Astrocyte (in vitro differentiated cells and primary cell): ENCODE measurements around the gene TACR2. TPM values are rescaled to one million over a fixed set of nuclear protein-coding genes. Genes with fewer than 3 reads are reported as not detected.

Source experiments
- DNase-seq: peaks from one replicate; pipeline ENCODE4 v3.0.0-alpha.2; 2010; ENCODE audit warnings: low read depth
- FAIRE-seq: peaks from 2 replicates; lab custom pipeline; 2011; peaks lifted over from hg19 to GRCh38; lab: Jason Lieb, UNC
- H2AFZ ChIP-seq: 2 replicates; pipeline ENCODE4 v1.6.0; 2012; ENCODE audit warnings: low read depth, low read length, inconsistent platforms
- H3K27ac ChIP-seq: 2 replicates; pipeline ENCODE4 v1.5.1; 2011; ENCODE audit warnings: low read depth, low read length, inconsistent platforms
- H3K27me3 ChIP-seq: 2 replicates; pipeline ENCODE4 v1.6.0; 2011; ENCODE audit warnings: low read length, inconsistent platforms; ENCODE audit not compliant: insufficient read depth
- H3K36me3 ChIP-seq: 2 replicates; pipeline ENCODE4 v1.5.1; 2011; ENCODE audit warnings: low read length, inconsistent platforms; ENCODE audit not compliant: insufficient read depth
- H3K4me1 ChIP-seq: 2 replicates; pipeline ENCODE4 v1.5.1; 2011; ENCODE audit warnings: low read length, inconsistent platforms; ENCODE audit not compliant: insufficient read depth
- H3K4me2 ChIP-seq: 2 replicates; pipeline ENCODE4 v1.6.0; 2012; ENCODE audit warnings: low read length, inconsistent platforms
- H3K4me3 ChIP-seq: 2 replicates; pipeline ENCODE4 v1.5.1; 2011; ENCODE audit warnings: low read depth, mild to moderate bottlenecking, low read length, inconsistent platforms; ENCODE audit not compliant: insufficient read depth
- H3K79me2 ChIP-seq: 2 replicates; pipeline ENCODE4 v1.6.0; 2012; ENCODE audit warnings: mild to moderate bottlenecking, low read length, inconsistent platforms; ENCODE audit not compliant: insufficient read depth
- H3K9ac ChIP-seq: 2 replicates; pipeline ENCODE4 v1.6.0; 2012; ENCODE audit warnings: mild to moderate bottlenecking, low read length, inconsistent platforms
- H3K9me3 ChIP-seq: 2 replicates; pipeline ENCODE4 v1.5.1; 2012; ENCODE audit warnings: low read depth, mild to moderate bottlenecking, low read length, inconsistent platforms; ENCODE audit not compliant: insufficient read depth
- H4K20me1 ChIP-seq: 2 replicates; pipeline ENCODE4 v1.6.0; 2012; ENCODE audit warnings: low read length, inconsistent platforms; ENCODE audit not compliant: insufficient read depth
- H3K27ac Mint-ChIP-seq: one replicate; pipeline ENCODE4 v1.8.0; 2021; ENCODE audit warnings: mild to moderate bottlenecking, mixed read lengths; ENCODE audit not compliant: unreplicated experiment
- H3K27me3 Mint-ChIP-seq: one replicate; pipeline ENCODE4 v1.8.0; 2021; ENCODE audit warnings: low read depth, mixed read lengths; ENCODE audit not compliant: unreplicated experiment
- H3K36me3 Mint-ChIP-seq: one replicate; pipeline ENCODE4 v1.8.0; 2021; ENCODE audit warnings: low read depth, mixed read lengths; ENCODE audit not compliant: unreplicated experiment
- H3K4me1 Mint-ChIP-seq: one replicate; pipeline ENCODE4 v1.8.0; 2021; ENCODE audit warnings: low read depth, mixed read lengths; ENCODE audit not compliant: unreplicated experiment
- H3K4me3 Mint-ChIP-seq: one replicate; pipeline ENCODE4 v1.8.0; 2021; ENCODE audit warnings: mild to moderate bottlenecking, moderate library complexity, mixed read lengths; ENCODE audit not compliant: unreplicated experiment
- H3K9me3 Mint-ChIP-seq: one replicate; pipeline ENCODE4 v1.8.0; 2021; ENCODE audit warnings: mild to moderate bottlenecking, mixed read lengths; ENCODE audit not compliant: unreplicated experiment
- EZH2 ChIP-seq: IDR thresholded peaks from 2 replicates; pipeline ENCODE4 v1.6.1; 2012; ENCODE audit warnings: mild to moderate bottlenecking, low read length, inconsistent platforms; ENCODE audit not compliant: insufficient read depth
- total RNA-seq: library from RNA; stranded (reverse); gene quantifications from 2 replicates; pipeline ENCODE4 v1.2.1, GENCODE V29; 2021
- TF ChIP-seq, protein P1 (sequence below): IDR thresholded peaks from 2 replicates; pipeline ENCODE4 v1.5.1; 2011; ENCODE audit warnings: low read depth, mild to moderate bottlenecking, inconsistent platforms, low read length, moderate library complexity; ENCODE audit not compliant: insufficient read depth

Gene TACR2
- total RNA-seq, 1 donor from 2014 or later = not detected

GRCh38 chr10:69384320-69384719 is 32.4 kb downstream of the TACR2 start:
- Mint-ChIP-seq H3K4me3 (no peak overlapping the region), H3K27ac (no peak overlapping the region), H3K27me3 (no peaks in the 10 kb centered on the region), H3K9me3 (no peaks in the 10 kb centered on the region), H3K4me1 (peaks cover 22% of the 10 kb centered on the region), H3K36me3 (peaks cover 36% of the 10 kb centered on the region)
- no peak overlapping the region for H3K4me3 ChIP-seq
- H4K20me1 ChIP-seq = peaks cover 46% of the 10 kb centered on the region
- no peaks in the 10 kb centered on the region for H3K27me3 ChIP-seq
- H3K4me1 ChIP-seq = peaks cover 16% of the 10 kb centered on the region
- no peak for TF ChIP-seq EZH2
- no peak for DNase-seq
- H3K9me3 ChIP-seq = no peaks in the 10 kb centered on the region
- H3K4me2 ChIP-seq = no peak overlapping the region
- no peak overlapping the region for H3K27ac ChIP-seq
- H3K79me2 ChIP-seq = no peaks in the 10 kb centered on the region
- no peak overlapping the region for H3K9ac ChIP-seq
- peaks cover 25% of the 10 kb centered on the region for H3K36me3 ChIP-seq
- H2AFZ ChIP-seq = no peak overlapping the region
- no peak for FAIRE-seq

DNA sequence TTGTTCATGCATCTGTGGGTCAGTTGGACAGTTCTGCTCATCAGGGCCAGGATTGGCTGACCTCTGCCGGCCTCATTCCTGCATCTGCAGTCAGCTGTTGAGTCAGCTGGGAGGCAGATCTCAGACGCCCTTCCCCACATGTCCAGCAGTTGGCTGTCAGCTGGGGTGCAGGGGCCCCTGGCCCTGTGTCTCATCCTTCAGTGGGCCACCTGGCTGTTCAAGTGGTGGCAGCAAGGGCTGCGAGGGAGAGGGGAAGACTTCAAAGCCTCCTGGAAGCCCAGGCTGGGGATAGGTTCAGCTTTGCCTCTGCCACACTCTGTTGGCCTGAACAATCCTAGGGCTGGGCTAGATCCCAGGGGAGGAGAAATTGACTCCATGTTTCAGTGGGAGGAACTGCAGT is 33.2 kb downstream of the TACR2 start:
- DNase-seq (no peak), FAIRE-seq (no peak)
- Histone ChIP-seq H4K20me1 (peaks cover 44% of the 10 kb centered on the region), H3K4me3 (no peak overlapping the region), H3K4me2 (peak overlapping the region; percentile 23), H2AFZ (no peak overlapping the region), H3K9me3 (no peaks in the 10 kb centered on the region), H3K79me2 (no peaks in the 10 kb centered on the region), H3K27me3 (no peaks in the 10 kb centered on the region), H3K36me3 (peaks cover 22% of the 10 kb centered on the region), H3K27ac (peak overlapping the region; percentile 20), H3K4me1 (peaks cover 16% of the 10 kb centered on the region), H3K9ac (no peak overlapping the region)
- Mint-ChIP-seq H3K4me3 (no peak overlapping the region), H3K36me3 (peaks cover 30% of the 10 kb centered on the region), H3K27me3 (no peaks in the 10 kb centered on the region), H3K9me3 (no peaks in the 10 kb centered on the region), H3K27ac (no peak overlapping the region), H3K4me1 (peaks cover 22% of the 10 kb centered on the region)
- no peak for TF ChIP-seq EZH2
- TF ChIP-seq, protein P1, sequence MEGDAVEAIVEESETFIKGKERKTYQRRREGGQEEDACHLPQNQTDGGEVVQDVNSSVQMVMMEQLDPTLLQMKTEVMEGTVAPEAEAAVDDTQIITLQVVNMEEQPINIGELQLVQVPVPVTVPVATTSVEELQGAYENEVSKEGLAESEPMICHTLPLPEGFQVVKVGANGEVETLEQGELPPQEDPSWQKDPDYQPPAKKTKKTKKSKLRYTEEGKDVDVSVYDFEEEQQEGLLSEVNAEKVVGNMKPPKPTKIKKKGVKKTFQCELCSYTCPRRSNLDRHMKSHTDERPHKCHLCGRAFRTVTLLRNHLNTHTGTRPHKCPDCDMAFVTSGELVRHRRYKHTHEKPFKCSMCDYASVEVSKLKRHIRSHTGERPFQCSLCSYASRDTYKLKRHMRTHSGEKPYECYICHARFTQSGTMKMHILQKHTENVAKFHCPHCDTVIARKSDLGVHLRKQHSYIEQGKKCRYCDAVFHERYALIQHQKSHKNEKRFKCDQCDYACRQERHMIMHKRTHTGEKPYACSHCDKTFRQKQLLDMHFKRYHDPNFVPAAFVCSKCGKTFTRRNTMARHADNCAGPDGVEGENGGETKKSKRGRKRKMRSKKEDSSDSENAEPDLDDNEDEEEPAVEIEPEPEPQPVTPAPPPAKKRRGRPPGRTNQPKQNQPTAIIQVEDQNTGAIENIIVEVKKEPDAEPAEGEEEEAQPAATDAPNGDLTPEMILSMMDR = no peak

- H3K27me3 ChIP-seq = no peaks in the 10 kb centered on the region
- DNase-seq (peak; percentile 97), FAIRE-seq (peak; percentile 98)
- H3K4me3 ChIP-seq = peak overlapping the region; percentile 19
- no peaks in the 10 kb centered on the region for H3K27me3 Mint-ChIP-seq
- H3K9me3 ChIP-seq = no peaks in the 10 kb centered on the region
- no peaks in the 10 kb centered on the region for H3K9me3 Mint-ChIP-seq
- peaks cover 21% of the 10 kb centered on the region for H3K36me3 ChIP-seq
- H2AFZ ChIP-seq = peak overlapping the region; percentile 72
- peaks cover 24% of the 10 kb centered on the region for H3K4me1 Mint-ChIP-seq
- no peak overlapping the region for H3K4me3 Mint-ChIP-seq
- H3K36me3 Mint-ChIP-seq = peaks cover 28% of the 10 kb centered on the region
- peak overlapping the region; percentile 90 for H3K27ac Mint-ChIP-seq
- H3K27ac ChIP-seq = peak overlapping the region; percentile 81
- H3K4me2 ChIP-seq = peak overlapping the region; percentile 73
- TF ChIP-seq, protein P1 = no peak
- no peak for TF ChIP-seq EZH2
- H4K20me1 ChIP-seq = peaks cover 46% of the 10 kb centered on the region
- peak overlapping the region; percentile 62 for H3K9ac ChIP-seq
- H3K79me2 ChIP-seq = no peaks in the 10 kb centered on the region
- H3K4me1 ChIP-seq = peaks cover 16% of the 10 kb centered on the region
Observed at GRCh38 chr10:69382382-69383117, 34.2 kb downstream of the TACR2 start.
